GM12873 (cell line): ENCODE results near the gene CEP78.

Experiments used
- CTCF ChIP-seq: IDR thresholded peaks from 2 replicates; pipeline ENCODE4 v1.5.1; 2012; ENCODE audit warnings: low read depth, mild to moderate bottlenecking, moderate library complexity, low read length, control low read depth; ENCODE audit not compliant: insufficient read depth; ENCODE audit errors: missing control alignments

CEP78 gene

GRCh38 chr9:78296201-78296892 lies 60.5 kb downstream of the CEP78 start:
- TF ChIP-seq CTCF: no peak

DNA sequence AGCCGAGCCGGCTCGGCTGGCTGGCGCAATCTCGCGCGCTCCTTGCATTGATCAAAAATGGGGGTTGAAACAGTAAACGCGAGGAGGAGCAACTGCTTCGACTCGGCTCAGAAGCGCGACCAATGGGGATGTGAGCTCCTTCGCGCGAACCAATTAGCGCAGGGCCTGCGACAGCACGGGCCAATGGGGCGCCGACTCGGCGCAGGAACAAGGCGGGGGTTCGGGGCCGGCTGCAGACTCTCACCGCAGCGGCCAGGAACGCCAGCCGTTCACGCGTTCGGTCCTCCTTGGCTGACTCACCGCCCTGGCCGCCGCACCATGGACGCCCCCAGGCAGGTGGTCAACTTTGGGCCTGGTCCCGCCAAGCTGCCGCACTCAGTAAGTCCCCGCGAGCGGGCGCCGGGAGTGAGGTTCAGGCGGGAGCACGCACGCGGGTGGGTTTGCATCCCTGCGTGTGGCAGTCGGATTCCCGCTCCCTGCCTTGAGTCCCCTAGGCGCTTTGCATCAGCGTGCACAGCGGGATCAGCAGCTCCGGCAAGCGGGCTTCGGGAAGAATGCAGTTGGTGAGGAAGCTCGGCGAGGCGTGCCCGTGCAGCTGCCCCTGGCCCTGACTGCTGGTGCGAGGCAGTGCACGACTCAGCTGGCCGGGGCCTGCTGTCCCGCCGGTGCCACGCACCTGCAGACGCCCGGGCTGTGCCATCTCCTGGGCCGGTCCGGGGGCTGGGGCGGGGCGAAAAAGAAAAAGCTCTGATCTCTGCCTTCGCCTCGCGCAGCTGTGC lies 61.2 kb downstream of the CEP78 start, which contains the start of gene PSAT1:
TSS of gene PSAT1 (plus strand) at position 233 of the 779 bp plus-strand sequence. CDS start at position 319, 86 bp downstream.
- TF ChIP-seq CTCF: no peak

GRCh38 chr9:78297672-78297961 lies 61.7 kb downstream of the CEP78 start:
- no peak for TF ChIP-seq CTCF

GRCh38 chr9:78298046-78298765 lies 62.3 kb downstream of the CEP78 start:
- no peak for TF ChIP-seq CTCF

DNA sequence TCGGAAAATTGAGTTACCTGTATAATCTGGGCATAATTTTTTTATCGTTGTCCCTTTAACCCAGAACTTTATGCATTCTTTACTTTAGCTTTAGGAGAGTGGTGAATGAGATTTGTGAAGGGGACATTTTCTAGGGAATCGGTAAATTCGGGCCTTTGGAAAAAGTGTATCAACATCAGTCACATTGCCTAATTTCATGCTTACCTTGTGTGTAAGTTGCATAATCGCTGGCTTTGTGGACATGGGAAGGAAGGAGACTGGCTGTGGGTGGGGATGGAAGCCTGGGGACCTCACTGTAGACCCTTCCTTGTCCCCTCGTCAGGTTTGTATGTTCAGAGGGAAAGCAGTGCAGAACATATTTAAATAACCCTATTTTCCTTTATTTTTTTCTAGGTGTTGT lies 64.3 kb downstream of the CEP78 start:
- TF ChIP-seq CTCF: no peak

- no peak for TF ChIP-seq CTCF
Observed at GRCh38 chr9:78301466-78301865, 65.6 kb downstream of the CEP78 start.

DNA sequence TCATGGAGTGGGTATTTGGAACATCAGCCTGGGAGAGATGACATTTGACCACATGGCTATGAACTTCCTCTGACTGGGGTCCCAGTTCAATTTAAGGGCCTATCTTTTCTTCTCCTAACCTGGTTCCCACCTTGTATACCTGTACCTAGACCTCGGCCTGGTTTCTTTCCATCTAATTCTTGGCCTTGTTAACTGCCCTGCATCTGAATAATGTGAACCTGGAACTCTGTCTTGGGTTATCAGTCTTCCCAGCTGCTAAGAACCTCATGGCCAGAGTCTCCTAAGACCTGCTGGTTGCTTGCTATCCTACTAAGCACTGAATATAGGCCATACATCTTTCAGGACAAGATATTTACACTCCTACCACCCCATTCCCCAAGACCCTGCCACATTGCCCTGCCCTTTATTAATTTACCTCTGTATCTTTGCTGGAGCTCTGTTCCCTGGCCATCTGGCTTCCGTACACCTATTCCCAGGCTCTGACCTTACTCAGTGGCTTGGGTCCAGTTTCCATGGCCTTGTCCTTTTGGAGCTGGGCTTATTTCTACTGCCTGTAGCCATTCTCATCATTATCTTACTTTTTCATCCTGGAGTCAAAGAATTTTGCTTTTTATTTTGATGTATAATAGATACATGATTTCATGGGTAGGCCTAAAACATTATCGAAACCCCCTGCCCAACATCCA lies 67.6 kb downstream of the CEP78 start:
- TF ChIP-seq CTCF: no peak
